Esophagus (tissue), 2 donors: Measurements from ENCODE around the gene CAP2. TPM values are rescaled to one million over a fixed set of nuclear protein-coding genes. Genes with fewer than 3 reads are reported as not detected.
A peak's percentile ranks its signal among the peaks of the same experiment; 100 is the strongest.

Experiments used
- H3K27ac ChIP-seq, 2 donors: one replicate each; pipeline ENCODE4 v1.5.1; 2013; ENCODE audit warnings: low read depth in 2 of 2, mild to moderate bottlenecking in 2 of 2, inconsistent platforms in 1 of 2, low read length in 1 of 2, moderate library complexity in 1 of 2
- H3K27me3 ChIP-seq, 2 donors: one replicate each; pipeline ENCODE4 v1.6.1; 2013; ENCODE audit warnings: low read length in 2 of 2, control low read depth in 1 of 2, mild to moderate bottlenecking in 1 of 2; ENCODE audit not compliant: insufficient read depth in 2 of 2, control insufficient read depth in 1 of 2
- H3K36me3 ChIP-seq, 2 donors: one replicate each; pipeline ENCODE4 v1.6.1; 2013; ENCODE audit warnings: low read length in 1 of 2; ENCODE audit not compliant: control insufficient read depth in 2 of 2, insufficient read depth in 2 of 2
- H3K4me1 ChIP-seq, 2 donors: one replicate each; pipeline ENCODE4 v1.6.1; 2013; ENCODE audit warnings: low read length in 1 of 2; ENCODE audit not compliant: control insufficient read depth in 2 of 2, insufficient read depth in 2 of 2
- H3K4me3 ChIP-seq, 2 donors: one replicate each; pipeline ENCODE4 v1.5.1; 2013; ENCODE audit warnings: low read length in 2 of 2, mild to moderate bottlenecking in 2 of 2, low read depth in 1 of 2, moderate library complexity in 1 of 2
- H3K9me3 ChIP-seq, 2 donors: one replicate each; pipeline ENCODE4 v1.6.1; 2013; ENCODE audit warnings: mild to moderate bottlenecking in 2 of 2, low read depth in 1 of 2, low read length in 1 of 2, moderate library complexity in 1 of 2; ENCODE audit not compliant: control insufficient read depth in 2 of 2, insufficient read depth in 1 of 2
- WGBS, 2 donors: extraction: QIAGEN DNeasy Blood & Tissue Kit; methylation state at CpG; one replicate each; pipeline ENCODE4 v1.1.7; 2013; 5-methylcytosine and 5-hydroxymethylcytosine counted together
- polyA plus RNA-seq, 2 donors: library from polyadenylated mRNA; stranded (reverse); fragments of 200-250 nt; gene quantifications; one replicate each; pipeline ENCODE4 v1.2.3, GENCODE V29; 2013
- donor health status: healthy with polysubstance abuse.
- donor health status: Bipolar disorder and iron deficiency.

CAP2 gene, protein sequence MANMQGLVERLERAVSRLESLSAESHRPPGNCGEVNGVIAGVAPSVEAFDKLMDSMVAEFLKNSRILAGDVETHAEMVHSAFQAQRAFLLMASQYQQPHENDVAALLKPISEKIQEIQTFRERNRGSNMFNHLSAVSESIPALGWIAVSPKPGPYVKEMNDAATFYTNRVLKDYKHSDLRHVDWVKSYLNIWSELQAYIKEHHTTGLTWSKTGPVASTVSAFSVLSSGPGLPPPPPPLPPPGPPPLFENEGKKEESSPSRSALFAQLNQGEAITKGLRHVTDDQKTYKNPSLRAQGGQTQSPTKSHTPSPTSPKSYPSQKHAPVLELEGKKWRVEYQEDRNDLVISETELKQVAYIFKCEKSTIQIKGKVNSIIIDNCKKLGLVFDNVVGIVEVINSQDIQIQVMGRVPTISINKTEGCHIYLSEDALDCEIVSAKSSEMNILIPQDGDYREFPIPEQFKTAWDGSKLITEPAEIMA
- 1 to 10 TPM; 4.8 to 5.7 TPM for polyA plus RNA-seq

DNA sequence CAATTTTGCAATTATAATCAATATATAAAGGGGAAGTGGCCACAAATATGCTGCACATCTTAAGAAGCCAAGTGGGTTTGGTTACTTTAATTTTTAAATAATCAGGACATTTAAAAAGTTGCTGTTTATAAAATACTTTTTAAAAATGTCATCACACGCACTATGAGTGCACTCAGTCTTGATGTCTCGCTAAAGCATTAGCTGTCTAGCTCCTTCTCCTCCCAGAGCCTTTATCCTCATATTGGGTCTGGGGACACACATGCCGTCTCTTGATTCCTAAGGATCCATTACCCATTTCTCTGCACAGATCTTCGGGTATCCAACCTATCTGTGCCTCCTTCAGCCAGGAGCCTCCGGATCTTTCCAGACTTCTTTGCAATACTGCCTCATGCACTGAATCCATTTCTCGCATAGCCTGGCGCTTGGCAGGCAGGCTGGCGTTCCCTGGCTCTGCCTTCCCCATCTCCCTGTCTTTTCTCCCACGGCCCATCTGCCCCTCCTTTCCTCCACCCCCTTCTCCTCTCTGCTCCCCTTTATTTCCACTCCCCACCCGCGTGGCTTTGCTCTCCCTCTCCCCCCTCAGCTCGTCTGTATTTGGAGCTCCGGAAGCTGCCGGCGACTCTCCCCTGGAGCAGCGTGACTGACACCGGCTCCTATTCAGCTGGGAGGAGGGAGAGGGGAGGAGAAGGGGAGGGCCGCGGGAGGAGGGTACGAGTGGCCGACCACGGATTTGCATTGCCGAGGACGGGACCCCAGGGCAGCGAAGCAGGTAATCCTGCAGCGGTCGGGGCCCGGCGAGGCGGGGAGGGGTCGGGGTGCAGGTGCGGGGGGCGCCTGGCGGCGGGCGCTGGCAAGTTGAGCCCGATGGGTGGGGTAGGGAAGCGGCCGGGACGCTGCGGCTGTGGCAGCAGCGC lies at the start of gene CAP2:
Gene CAP2 (plus strand): TSS at position 618 of the 914 bp plus-strand sequence. CDS start 27,961 bp downstream, outside the sequence.
- H3K9me3 ChIP-seq: no peaks in the 10 kb centered on the region
- 4% methylated on average over 34 to 42 of the region's 42 CpGs for WGBS, 2 donors
- peak within 1 kb of the TSS; percentile 83 to 85 for H3K27ac ChIP-seq
- H3K27me3 ChIP-seq: peaks cover 0 to 3% of the 10 kb centered on the region in 2 donors
- peak within 1 kb of the TSS; percentile 58 to 86 for H3K4me3 ChIP-seq
- no peaks in the 10 kb centered on the region for H3K36me3 ChIP-seq
- H3K4me1 ChIP-seq: peaks cover 0 to 3% of the 10 kb centered on the region in 2 donors

DNA sequence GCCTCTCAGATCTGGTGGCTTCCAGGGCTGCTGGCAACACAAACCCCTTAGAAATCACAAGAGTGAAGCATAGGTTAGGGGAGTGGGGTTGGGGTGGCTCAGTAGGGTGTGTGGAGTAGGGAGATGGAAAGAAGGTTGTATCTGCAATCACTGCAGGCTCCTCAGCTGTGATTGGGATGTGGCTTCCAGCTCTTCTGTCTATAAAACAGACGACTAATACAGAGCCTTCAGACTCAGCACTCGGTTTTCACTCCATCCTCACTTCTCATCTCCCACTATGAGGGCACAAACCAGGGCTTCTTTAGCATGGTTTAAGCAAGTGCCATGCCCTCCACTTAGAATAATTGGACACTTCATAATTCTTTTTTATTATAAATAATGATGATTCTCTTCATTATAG lies 46.4 kb upstream of the CAP2 start:
- Histone ChIP-seq H3K4me1 (no peaks in the 10 kb centered on the region), H3K27ac (no peak overlapping the region), H3K4me3 (no peak overlapping the region), H3K9me3 (no peaks in the 10 kb centered on the region), H3K27me3 (no peaks in the 10 kb centered on the region), H3K36me3 (no peaks in the 10 kb centered on the region)
- WGBS, 2 donors: 48 to 59% methylated on average over 2 of the region's 2 CpGs

DNA sequence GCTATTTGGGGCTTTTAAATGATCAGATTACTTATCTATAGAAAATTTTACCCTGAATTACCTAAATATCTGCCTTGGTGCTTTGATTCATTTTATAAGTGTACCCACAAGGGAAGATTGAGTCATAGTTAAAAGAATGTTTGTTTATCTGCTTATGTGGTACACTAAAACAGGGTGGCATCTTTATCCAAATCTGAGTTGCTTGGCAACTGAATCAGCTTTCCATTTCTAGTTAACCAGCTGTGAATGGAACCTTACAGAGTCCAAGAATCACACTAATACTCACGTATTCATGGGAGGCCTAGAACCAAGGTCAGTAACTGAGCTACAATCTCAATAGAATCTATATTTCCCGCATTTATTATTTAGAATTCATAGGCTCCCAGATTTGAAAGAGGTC lies 44.0 kb upstream of the CAP2 start:
- Histone ChIP-seq H3K4me3 (no peak overlapping the region), H3K27ac (no peak overlapping the region), H3K36me3 (no peaks in the 10 kb centered on the region), H3K9me3 (no peaks in the 10 kb centered on the region), H3K27me3 (no peaks in the 10 kb centered on the region), H3K4me1 (no peaks in the 10 kb centered on the region)
- WGBS, 2 donors: 88 to 89% methylated on average over 2 of the region's 2 CpGs

DNA sequence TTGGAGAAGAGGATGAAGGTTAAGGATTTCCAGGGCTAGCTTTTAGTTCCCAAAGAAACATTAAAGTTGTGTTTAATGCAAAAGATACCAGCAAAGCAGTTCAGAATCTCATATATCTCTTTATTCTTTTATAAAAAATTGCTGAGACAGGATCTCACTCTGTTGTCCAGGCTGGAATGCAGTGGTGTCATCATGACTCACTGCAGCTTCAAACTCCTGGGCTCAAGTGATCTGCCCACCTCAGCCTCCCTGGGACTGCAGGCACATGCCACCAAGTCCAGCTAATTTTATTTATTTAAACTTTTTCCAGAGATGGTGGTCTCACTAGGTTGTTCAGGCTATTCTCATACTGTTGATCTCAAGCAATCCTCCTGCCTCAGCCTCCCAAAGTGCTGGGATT lies 41.1 kb upstream of the CAP2 start:
- H3K9me3 ChIP-seq: no peaks in the 10 kb centered on the region
- no peak overlapping the region for H3K27ac ChIP-seq
- no peaks in the 10 kb centered on the region for H3K4me1 ChIP-seq
- H3K4me3 ChIP-seq: no peak overlapping the region
- H3K27me3 ChIP-seq: no peaks in the 10 kb centered on the region
- no peaks in the 10 kb centered on the region for H3K36me3 ChIP-seq

DNA sequence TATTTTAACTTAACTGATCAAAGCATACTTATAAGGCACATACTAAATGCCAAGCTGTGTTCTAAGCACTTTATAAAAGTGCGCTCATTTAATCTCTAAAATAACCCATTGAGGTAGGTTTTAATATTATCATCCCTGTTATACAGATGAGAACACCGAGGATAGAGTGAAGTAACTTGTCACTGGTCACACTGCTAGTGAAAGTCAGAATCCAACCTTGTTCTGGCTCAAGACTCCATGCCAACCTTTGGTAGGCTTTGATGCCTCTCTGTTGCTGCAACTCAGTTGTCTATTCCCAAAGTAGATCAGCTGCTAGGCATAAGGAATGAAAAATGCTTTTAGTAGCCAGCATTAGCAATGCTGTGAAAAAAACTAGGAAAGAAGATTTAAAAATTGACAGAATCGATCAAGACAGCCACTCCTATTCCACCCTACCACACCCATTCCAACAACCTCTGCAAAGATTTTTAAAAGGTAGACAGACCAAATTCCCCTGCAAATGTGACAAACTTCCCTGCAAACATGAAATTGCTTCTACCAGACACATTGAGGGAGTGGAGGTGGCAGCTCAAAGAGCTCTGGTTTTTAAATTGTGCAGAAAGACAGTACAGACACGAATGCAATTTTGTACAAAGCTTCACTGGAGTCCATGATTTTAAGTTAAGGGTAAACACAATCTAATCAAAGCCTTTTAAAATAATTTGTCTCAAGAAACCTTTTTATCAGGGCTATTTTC lies 39.8 kb upstream of the CAP2 start:
- no peaks in the 10 kb centered on the region for H3K4me1 ChIP-seq
- WGBS, 2 donors: 72 to 76% methylated on average over 4 of the region's 4 CpGs
- H3K27me3 ChIP-seq: no peaks in the 10 kb centered on the region
- no peak overlapping the region for H3K27ac ChIP-seq
- H3K36me3 ChIP-seq: no peaks in the 10 kb centered on the region
- no peak overlapping the region for H3K4me3 ChIP-seq
- no peaks in the 10 kb centered on the region for H3K9me3 ChIP-seq

DNA sequence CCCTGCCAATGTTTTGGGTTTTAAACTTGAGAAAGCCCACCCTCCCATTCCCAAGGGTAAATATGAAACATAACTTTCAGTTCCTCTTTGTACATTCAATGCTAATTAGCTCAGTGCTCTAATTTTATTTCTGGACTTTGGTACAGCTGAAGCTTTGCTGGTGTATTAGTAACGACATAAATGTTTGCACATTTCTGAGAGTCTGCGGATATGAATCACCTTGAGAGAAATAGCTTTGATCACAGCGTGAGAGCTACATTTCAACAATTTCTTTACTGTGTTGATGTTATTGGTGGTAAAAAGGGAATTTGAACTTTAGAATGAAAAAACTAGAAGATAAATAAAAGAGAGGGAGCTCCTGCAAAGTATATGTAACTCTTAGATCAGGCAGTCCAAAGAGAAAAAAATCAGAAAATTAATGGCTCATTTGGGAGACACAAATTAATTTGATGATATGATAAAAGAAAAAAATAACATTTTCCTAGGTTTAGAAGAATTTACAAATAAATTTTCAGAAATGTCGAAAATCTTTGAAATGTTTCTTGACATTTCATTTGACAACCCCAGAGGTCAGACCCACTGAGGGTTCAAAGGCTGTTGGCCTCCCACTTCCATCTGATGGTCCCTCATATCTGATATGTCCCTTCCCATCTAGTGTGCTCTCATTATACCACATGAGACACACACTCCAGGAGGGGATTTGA lies 38.5 kb upstream of the CAP2 start:
- Histone ChIP-seq H3K4me1 (no peaks in the 10 kb centered on the region), H3K27me3 (no peaks in the 10 kb centered on the region), H3K36me3 (no peaks in the 10 kb centered on the region), H3K27ac (no peak overlapping the region), H3K9me3 (no peaks in the 10 kb centered on the region), H3K4me3 (no peak overlapping the region)
- WGBS, 2 donors: 58 to 65% methylated on average over 4 of the region's 4 CpGs

DNA sequence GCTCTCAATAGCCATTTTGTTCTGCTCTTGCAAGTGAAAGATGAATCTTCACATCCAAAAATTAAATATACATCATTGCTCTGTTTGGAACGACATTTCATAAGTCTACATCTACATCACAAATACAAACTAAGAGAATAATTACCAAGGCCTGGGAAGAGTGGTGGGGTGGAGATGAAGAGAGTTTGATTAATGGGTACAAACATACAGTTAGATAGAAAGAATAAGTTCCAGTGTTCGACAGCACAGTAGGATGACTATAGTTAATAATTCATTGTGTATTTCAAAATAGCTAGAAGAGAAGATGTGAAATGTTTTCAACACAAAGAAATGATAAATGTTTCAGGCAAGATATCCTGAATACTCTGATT lies 38.0 kb upstream of the CAP2 start:
- no peak overlapping the region for H3K27ac ChIP-seq
- no peak overlapping the region for H3K4me3 ChIP-seq
- no peaks in the 10 kb centered on the region for H3K4me1 ChIP-seq
- H3K9me3 ChIP-seq: no peaks in the 10 kb centered on the region
- H3K27me3 ChIP-seq: no peaks in the 10 kb centered on the region
- WGBS, 2 donors: 73 to 76% methylated on average over 2 of the region's 2 CpGs
- no peaks in the 10 kb centered on the region for H3K36me3 ChIP-seq

DNA sequence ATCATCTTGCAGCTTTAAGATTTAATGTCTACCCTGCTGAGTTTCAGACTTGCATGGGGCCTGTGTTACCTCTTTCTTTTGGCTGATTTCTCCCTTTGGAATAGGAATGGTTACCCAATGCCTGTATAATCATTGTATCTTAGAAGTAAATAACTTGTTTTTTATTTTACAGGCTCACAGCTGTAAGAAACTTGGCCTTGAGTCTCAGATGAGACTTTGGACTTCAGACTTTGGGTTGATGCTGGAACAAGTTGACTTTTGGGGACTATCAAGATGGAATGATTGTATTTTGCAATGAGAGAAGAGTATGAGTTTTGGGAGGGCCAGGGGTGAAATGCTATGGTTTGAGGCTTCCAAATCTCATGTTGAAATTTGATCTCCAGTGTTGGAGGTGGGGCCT lies 34.9 kb upstream of the CAP2 start:
- Histone ChIP-seq H3K27me3 (no peaks in the 10 kb centered on the region), H3K4me3 (no peak overlapping the region), H3K4me1 (no peaks in the 10 kb centered on the region), H3K27ac (no peak overlapping the region), H3K36me3 (no peaks in the 10 kb centered on the region), H3K9me3 (no peaks in the 10 kb centered on the region)

DNA sequence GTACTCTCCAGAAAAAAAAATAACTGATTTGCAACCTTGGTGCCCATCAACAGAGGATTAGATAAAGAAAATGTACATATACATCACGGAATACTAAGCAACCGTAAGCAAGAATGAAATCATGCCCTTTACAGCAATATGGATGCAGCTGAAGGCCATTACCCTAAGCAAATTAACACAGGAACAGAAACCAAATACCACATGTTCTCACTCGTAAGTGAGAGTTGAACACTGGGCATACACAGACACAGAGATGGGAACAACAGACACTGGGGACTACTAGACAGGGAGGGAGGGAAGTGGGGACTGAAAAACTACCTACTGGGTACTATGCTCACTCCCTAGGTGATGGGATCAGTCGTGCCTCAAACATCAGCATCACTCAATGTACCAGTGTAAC lies 32.8 kb upstream of the CAP2 start:
- H3K36me3 ChIP-seq: no peaks in the 10 kb centered on the region
- 76 to 83% methylated on average over 4 of the region's 4 CpGs for WGBS, 2 donors

More for the DNA sequence above, 32.8 kb upstream of the CAP2 start:
- Histone ChIP-seq H3K27ac (no peak overlapping the region), H3K27me3 (no peaks in the 10 kb centered on the region), H3K9me3 (no peaks in the 10 kb centered on the region), H3K4me1 (no peaks in the 10 kb centered on the region), H3K4me3 (no peak overlapping the region)
